Neutrophil (primary cell): Measurements from ENCODE around the gene BAD.
A peak's percentile ranks its signal among the peaks of the same experiment; 100 is the strongest.

Source experiments
- H3K27ac ChIP-seq: fragments of 200-600 bp; sonication (generic); 2 replicates; pipeline ENCODE4 v1.5.1; 2016; ENCODE audit warnings: mild to moderate bottlenecking, moderate library complexity
- H3K27me3 ChIP-seq: fragments of 200-600 bp; sonication (generic); 2 replicates; pipeline ENCODE4 v1.6.0; 2016; ENCODE audit warnings: mild to moderate bottlenecking
- H3K36me3 ChIP-seq: fragments of 200-600 bp; sonication (generic); 2 replicates; pipeline ENCODE4 v1.5.1; 2017
- H3K4me1 ChIP-seq, 2 experiments: fragments of 200-600 bp in 1 of 2; sonication (generic) in 1 of 2; 1 replicate in 1 of 2; 2 replicates in 1 of 2; pipeline versions ENCODE4 v1.5.1 to v1.6.1; 2013 to 2016; ENCODE audit warnings: low read depth in 1 of 2, low read length in 1 of 2, mild to moderate bottlenecking in 1 of 2, moderate library complexity in 1 of 2; ENCODE audit not compliant: control insufficient read depth in 1 of 2, insufficient read depth in 1 of 2
- H3K4me3 ChIP-seq, 2 experiments: fragments of 200-600 bp in 1 of 2; sonication (generic) in 1 of 2; 1 replicate in 1 of 2; 2 replicates in 1 of 2; pipeline ENCODE4 v1.5.1; 2013 to 2016; ENCODE audit warnings: low read depth in 1 of 2, low read length in 1 of 2, mild to moderate bottlenecking in 1 of 2, moderate library complexity in 1 of 2
- H3K9me3 ChIP-seq: fragments of 200-600 bp; sonication (generic); 2 replicates; pipeline ENCODE4 v1.5.1; 2016
- TF ChIP-seq, protein P1 (sequence below): fragments of 200-600 bp; sonication (generic); IDR thresholded peaks from 2 replicates; pipeline ENCODE4 v1.5.1; 2016; ENCODE audit warnings: antibody characterized with exemption

The BAD gene

DNA sequence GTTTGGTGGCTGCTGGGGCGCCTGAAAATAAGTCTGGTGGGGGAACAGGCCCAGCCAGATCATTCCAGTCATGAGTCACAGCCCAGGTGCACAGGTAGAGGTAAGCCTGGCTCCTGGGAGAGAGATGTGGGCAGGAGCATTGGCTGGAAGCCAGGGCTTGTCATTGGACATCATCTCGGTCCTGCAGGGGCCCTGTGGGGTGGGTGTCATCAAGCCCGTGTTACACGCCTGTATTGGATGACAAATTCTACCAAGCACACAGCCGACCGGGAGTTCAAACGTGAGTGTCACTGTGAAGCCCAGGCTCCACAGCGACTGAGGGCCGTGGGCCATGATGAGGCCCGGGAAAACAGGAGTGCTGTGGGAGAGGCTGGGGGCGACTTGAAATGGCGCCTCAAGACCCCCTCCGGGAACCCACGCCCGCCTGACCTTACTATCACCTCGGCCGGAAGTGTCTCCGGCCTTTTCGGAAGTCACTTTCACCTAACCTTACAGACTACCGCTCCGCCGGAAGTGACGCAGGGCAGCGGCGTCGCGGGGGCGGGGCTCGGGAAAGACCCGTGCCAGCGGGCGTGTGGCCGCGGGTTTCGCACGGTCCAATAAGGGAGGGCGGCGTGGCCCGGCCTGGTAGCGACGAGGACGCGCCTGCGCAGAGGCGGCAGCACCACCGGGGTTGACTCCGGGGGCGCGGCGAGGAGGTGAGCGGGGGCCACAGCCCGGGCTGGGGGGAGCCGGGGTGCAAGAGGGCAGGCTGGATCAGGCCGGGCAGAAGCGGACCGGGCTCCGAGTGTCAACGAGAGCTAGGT is 43.8 kb downstream of the BAD start, which contains the start of gene FKBP2:
Gene FKBP2, plus strand, starts transcription at position 661 of the 806 bp plus-strand sequence. CDS start 1,293 bp downstream, outside the sequence.
- peaks cover 3% of the 10 kb centered on the region for H3K27me3 ChIP-seq
- H3K27ac ChIP-seq, result peak within 1 kb of the TSS; percentile 96
- no peaks in the 10 kb centered on the region for H3K9me3 ChIP-seq
- peak within 1 kb of the TSS; percentile 89 to 95 for H3K4me3 ChIP-seq
- TF ChIP-seq, protein P1, sequence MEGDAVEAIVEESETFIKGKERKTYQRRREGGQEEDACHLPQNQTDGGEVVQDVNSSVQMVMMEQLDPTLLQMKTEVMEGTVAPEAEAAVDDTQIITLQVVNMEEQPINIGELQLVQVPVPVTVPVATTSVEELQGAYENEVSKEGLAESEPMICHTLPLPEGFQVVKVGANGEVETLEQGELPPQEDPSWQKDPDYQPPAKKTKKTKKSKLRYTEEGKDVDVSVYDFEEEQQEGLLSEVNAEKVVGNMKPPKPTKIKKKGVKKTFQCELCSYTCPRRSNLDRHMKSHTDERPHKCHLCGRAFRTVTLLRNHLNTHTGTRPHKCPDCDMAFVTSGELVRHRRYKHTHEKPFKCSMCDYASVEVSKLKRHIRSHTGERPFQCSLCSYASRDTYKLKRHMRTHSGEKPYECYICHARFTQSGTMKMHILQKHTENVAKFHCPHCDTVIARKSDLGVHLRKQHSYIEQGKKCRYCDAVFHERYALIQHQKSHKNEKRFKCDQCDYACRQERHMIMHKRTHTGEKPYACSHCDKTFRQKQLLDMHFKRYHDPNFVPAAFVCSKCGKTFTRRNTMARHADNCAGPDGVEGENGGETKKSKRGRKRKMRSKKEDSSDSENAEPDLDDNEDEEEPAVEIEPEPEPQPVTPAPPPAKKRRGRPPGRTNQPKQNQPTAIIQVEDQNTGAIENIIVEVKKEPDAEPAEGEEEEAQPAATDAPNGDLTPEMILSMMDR, result peak; percentile 41
- no peaks in the 10 kb centered on the region for H3K36me3 ChIP-seq
- peaks cover 61 to 68% of the 10 kb centered on the region in 2 experiments for H3K4me1 ChIP-seq

DNA sequence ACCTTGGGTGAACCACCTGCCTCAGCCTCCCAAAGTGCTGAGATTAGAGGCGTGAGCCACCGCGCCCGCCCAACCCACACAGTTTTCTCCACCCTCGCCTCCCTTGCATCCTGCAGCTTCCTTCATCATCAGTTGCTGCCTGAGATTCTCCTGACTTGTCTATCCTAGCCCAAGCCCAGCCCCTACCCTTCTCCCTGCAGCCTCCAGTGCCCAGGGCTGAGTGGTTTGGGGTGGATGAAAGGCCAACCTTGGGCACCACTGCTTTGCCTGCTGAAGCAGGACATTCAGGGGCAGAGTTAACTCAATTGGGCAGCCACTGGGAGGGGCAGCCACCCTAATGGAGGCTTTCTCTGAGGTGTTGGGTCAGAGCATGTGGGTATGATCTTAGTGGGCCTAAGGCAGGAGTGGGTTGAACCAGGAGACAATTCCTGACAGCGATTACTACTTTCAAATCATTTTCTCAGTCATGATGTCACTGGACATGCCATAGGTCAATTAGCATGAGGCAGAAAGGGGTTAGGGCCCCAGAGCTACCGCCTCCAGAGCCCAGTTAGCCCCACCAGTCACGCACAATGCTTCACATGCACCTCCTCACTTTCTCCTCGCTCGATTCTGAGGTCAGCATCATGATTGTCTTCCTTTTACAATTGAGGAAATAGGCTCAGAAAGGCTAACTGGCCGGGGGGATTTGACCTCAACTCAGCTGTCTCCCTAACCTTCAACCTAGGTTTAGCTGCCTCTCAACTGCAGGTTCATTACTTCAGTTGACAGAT is 44.6 kb downstream of the BAD start:
- peak overlapping the region; percentile 89 to 95 for H3K4me3 ChIP-seq
- H3K27ac ChIP-seq, result peak overlapping the region; percentile 96
- H3K27me3 ChIP-seq, result peaks cover 10% of the 10 kb centered on the region
- no peaks in the 10 kb centered on the region for H3K36me3 ChIP-seq
- H3K9me3 ChIP-seq, result no peaks in the 10 kb centered on the region
- H3K4me1 ChIP-seq, result peaks cover 62 to 67% of the 10 kb centered on the region in 2 experiments
- TF ChIP-seq, protein P1, result no peak

DNA sequence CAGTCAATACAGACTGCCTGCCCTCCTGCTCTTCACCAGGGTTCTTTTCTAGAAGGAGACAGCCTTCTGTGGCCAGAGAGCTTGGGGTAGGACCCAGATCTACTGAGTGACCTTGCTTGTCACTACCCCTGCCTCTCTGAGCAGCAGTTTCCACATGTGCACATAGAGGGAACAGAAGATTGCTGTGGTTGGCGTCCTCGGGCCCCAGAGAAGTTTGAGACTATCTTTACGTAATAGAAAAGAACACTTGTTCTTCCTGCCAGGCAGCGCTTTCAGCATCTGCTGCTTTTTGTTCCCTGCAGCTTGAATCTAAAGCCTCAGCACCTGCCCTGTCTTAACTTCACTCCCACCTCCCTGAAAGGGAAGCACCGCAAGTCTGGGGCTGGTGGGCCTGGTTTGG is 45.5 kb downstream of the BAD start:
- peak overlapping the region in 1 of 2 experiments; percentile 95 for H3K4me3 ChIP-seq
- no peaks in the 10 kb centered on the region for H3K36me3 ChIP-seq
- peak overlapping the region; percentile 96 for H3K27ac ChIP-seq
- H3K9me3 ChIP-seq, result no peaks in the 10 kb centered on the region
- TF ChIP-seq, protein P1, result no peak
- H3K27me3 ChIP-seq, result peaks cover 15% of the 10 kb centered on the region
- peaks cover 63 to 68% of the 10 kb centered on the region in 2 experiments for H3K4me1 ChIP-seq

DNA sequence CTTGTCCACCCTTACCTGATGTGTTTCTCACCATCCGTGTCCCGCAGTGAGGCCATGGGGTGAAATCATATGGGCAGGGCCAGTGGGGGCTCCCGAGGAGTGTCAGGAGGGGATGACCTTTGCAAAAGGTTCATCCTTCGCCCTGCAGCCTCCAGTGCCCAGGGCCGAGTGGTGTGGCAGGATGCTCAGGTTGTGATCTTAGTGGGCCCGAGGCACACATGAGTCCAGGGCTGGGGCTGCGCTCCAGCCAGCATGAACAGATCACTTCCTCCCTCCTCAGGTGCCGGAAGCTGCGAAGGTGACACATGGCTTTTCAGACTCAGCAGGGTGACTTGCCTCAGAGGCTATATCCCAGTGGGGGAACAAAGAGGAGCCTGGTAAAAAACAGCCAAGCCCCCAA is 46.4 kb downstream of the BAD start:
- H3K4me3 ChIP-seq, result peak overlapping the region in 1 of 2 experiments; percentile 1

DNA sequence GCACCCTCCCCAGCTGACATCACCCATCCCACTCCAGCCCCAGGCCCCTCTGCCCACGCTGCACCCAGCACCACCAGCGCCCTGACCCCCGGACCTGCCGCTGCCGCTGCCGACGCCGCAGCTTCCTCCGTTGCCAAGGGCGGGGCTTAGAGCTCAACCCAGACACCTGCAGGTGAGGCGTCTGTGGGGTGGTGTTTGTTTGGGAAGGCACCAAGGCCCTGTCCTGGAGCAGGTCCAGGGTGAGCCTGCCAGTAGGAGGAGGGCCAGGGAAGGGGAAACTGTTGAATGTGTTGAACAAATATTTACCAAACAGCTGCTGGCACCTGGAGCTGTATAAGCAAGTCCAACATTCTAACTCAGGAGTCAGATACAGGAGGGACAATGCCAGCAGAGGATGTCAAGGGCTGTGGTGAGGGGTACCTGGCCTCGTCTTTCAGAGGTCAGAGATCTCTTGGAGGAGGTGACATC is 46.9 kb downstream of the BAD start:
- Histone ChIP-seq H3K36me3 (no peaks in the 10 kb centered on the region), H3K27me3 (peaks cover 24% of the 10 kb centered on the region), H3K4me3 (no peak overlapping the region), H3K4me1 (peaks cover 62 to 71% of the 10 kb centered on the region in 2 experiments), H3K9me3 (no peaks in the 10 kb centered on the region), H3K27ac (peak overlapping the region; percentile 96)
- TF ChIP-seq, protein P1, result no peak

More for the DNA sequence above, 46.4 kb downstream of the BAD start:
- no peaks in the 10 kb centered on the region for H3K9me3 ChIP-seq
- TF ChIP-seq, protein P1, result no peak
- peaks cover 67 to 74% of the 10 kb centered on the region in 2 experiments for H3K4me1 ChIP-seq
- peaks cover 24% of the 10 kb centered on the region for H3K27me3 ChIP-seq
- H3K36me3 ChIP-seq, result no peaks in the 10 kb centered on the region
- H3K27ac ChIP-seq, result peak overlapping the region; percentile 96
